GM23338 (cell line): ENCODE results near the gene JAK2. TPM values are rescaled to one million over a fixed set of nuclear protein-coding genes. Genes with fewer than 3 reads are reported as not detected.

ENCODE experiments used
- ATAC-seq: fragments of 200-7000 bp; cut with Tn5 transposase; 3 replicates; pipeline ENCODE4 v1.9.1; 2020
- DNase-seq: peaks from one replicate; pipeline ENCODE4 v3.0.0-alpha.2; 2015; ENCODE audit warnings: low spot score
- H2AFZ ChIP-seq: fragments of 200-600 bp; sonication (generic); 2 replicates; pipeline ENCODE4 v1.8.0; 2016; ENCODE audit warnings: antibody characterized with exemption, mild to moderate bottlenecking, moderate library complexity
- H3F3A ChIP-seq: fragments of 200-600 bp; sonication (generic); replicated peaks from 2 replicates; pipeline ENCODE4 v1.8.0; 2017; ENCODE audit warnings: antibody characterized with exemption, mixed run types, low read depth
- H3K27ac ChIP-seq: fragments of 200-600 bp; sonication (generic); 2 replicates; pipeline ENCODE4 v1.6.1; 2016; ENCODE audit warnings: low read depth
- H3K27me3 ChIP-seq: fragments of 200-600 bp; sonication (generic); 2 replicates; pipeline ENCODE4 v1.8.0; 2016; ENCODE audit warnings: mild to moderate bottlenecking, mixed run types, moderate library complexity; ENCODE audit not compliant: insufficient read depth
- H3K36me3 ChIP-seq: fragments of 200-600 bp; sonication (generic); 2 replicates; pipeline ENCODE4 v1.8.0; 2016; ENCODE audit warnings: mild to moderate bottlenecking; ENCODE audit not compliant: insufficient read depth
- H3K4me1 ChIP-seq: fragments of 200-600 bp; sonication (generic); 2 replicates; pipeline ENCODE4 v1.8.0; 2016; ENCODE audit warnings: mild to moderate bottlenecking, moderate library complexity; ENCODE audit not compliant: insufficient read depth
- H3K4me2 ChIP-seq: fragments of 200-600 bp; sonication (generic); 2 replicates; pipeline ENCODE4 v1.7.1; 2017; ENCODE audit warnings: mixed run types
- H3K4me3 ChIP-seq: fragments of 200-600 bp; sonication (generic); 2 replicates; pipeline ENCODE4 v1.6.1; 2016; ENCODE audit warnings: mixed run types
- H3K79me2 ChIP-seq: fragments of 200-600 bp; sonication (generic); replicated peaks from 2 replicates; pipeline ENCODE4 v1.8.0; 2017; ENCODE audit warnings: mild to moderate bottlenecking; ENCODE audit not compliant: insufficient read depth
- H3K9me2 ChIP-seq: fragments of 200-600 bp; sonication (generic); 2 replicates; pipeline ENCODE4 v1.8.0; 2017; ENCODE audit not compliant: insufficient read depth
- H4K20me1 ChIP-seq: fragments of 200-600 bp; sonication (generic); replicated peaks from 2 replicates; pipeline ENCODE4 v1.8.0; 2017; ENCODE audit warnings: mild to moderate bottlenecking; ENCODE audit not compliant: insufficient read depth
- H3K27ac Mint-ChIP-seq: 2 replicates; pipeline ENCODE4 v1.8.0; 2020; ENCODE audit warnings: inconsistent platforms, mild to moderate bottlenecking, moderate library complexity, mixed read lengths
- H3K27me3 Mint-ChIP-seq: 3 replicates; pipeline ENCODE4 v1.8.0; 2022; ENCODE audit warnings: low read depth, mild to moderate bottlenecking, moderate library complexity, mixed read lengths, inconsistent platforms; ENCODE audit not compliant: insufficient read depth, poor library complexity
- H3K36me3 Mint-ChIP-seq: 3 replicates; pipeline ENCODE4 v1.8.0; 2021; ENCODE audit warnings: low read depth, mild to moderate bottlenecking, inconsistent platforms, moderate library complexity, mixed read lengths
- H3K4me1 Mint-ChIP-seq: 3 replicates; pipeline ENCODE4 v1.8.0; 2020; ENCODE audit warnings: mild to moderate bottlenecking, inconsistent platforms, mixed read lengths
- H3K4me3 Mint-ChIP-seq: 3 replicates; pipeline ENCODE4 v1.8.0; 2021; ENCODE audit warnings: moderate library complexity, mild to moderate bottlenecking, inconsistent platforms, mixed read lengths
- H3K9me3 Mint-ChIP-seq: 3 replicates; pipeline ENCODE4 v1.8.0; 2020; ENCODE audit warnings: moderate library complexity, mild to moderate bottlenecking, inconsistent platforms, mixed read lengths
- CREB1 ChIP-seq: fragments of 250-450 bp; sonication (Bioruptor Pico); IDR thresholded peaks from 2 replicates; pipeline ENCODE4 v1.5.0; 2020; ENCODE audit warnings: low read depth, mild to moderate bottlenecking, moderate library complexity
- EZH2phosphoT487 ChIP-seq: fragments of 200-600 bp; sonication (generic); IDR thresholded peaks from one replicate; pipeline ENCODE4 v1.8.1; 2018; ENCODE audit warnings: antibody characterized with exemption; ENCODE audit not compliant: unreplicated experiment
- JUNB ChIP-seq: IDR thresholded peaks from one replicate; pipeline ENCODE4 v1.6.1; 2016; ENCODE audit warnings: antibody characterized with exemption; ENCODE audit not compliant: unreplicated experiment
- NANOG ChIP-seq: IDR thresholded peaks from 2 replicates; pipeline ENCODE4 v1.6.1; 2016; ENCODE audit warnings: antibody characterized with exemption, borderline replicate concordance
- STAT1 ChIP-seq: IDR thresholded peaks from one replicate; pipeline ENCODE4 v1.6.1; 2016; ENCODE audit warnings: antibody characterized with exemption; ENCODE audit not compliant: unreplicated experiment
- ZNF114 ChIP-seq: fragments of 250-450 bp; sonication (Bioruptor Pico); IDR thresholded peaks from 2 replicates; pipeline ENCODE4 v1.5.0; 2020; ENCODE audit warnings: mild to moderate bottlenecking, moderate library complexity
- polyA plus RNA-seq: library from polyadenylated mRNA; unstranded; fragments of >200 nt; fragmentation: Nextera tagmentation; extraction: Ambion mirVana; gene quantifications from 2 replicates; pipeline ENCODE4 v1.2.1, GENCODE V29; 2016
- total RNA-seq: library from RNA; depleted of rRNA; stranded (reverse); fragments of >200 nt; shearing (Covaris generic); gene quantifications from 2 replicates; pipeline ENCODE4 v1.2.3, GENCODE V29; 2014
- TF ChIP-seq, protein P1 (sequence below), 2 experiments: fragments of 200-600 bp in 1 of 2; sonication (generic) in 1 of 2; conservative IDR thresholded peaks; 2 replicates each; pipeline versions ENCODE4 v1.5.1 to v1.6.1; 2016 to 2017; ENCODE audit warnings: antibody characterized with exemption in 2 of 2, low read depth in 2 of 2, mild to moderate bottlenecking in 2 of 2, moderate library complexity in 1 of 2
- TF ChIP-seq, protein P2 (sequence below): IDR thresholded peaks from one replicate; pipeline ENCODE4 v1.6.1; 2018; ENCODE audit warnings: antibody characterized with exemption; ENCODE audit not compliant: unreplicated experiment

Gene JAK2
- total and polyA plus RNA-seq, 2 experiments from 2014 or later, result 1.1 to 3.0 TPM

DNA sequence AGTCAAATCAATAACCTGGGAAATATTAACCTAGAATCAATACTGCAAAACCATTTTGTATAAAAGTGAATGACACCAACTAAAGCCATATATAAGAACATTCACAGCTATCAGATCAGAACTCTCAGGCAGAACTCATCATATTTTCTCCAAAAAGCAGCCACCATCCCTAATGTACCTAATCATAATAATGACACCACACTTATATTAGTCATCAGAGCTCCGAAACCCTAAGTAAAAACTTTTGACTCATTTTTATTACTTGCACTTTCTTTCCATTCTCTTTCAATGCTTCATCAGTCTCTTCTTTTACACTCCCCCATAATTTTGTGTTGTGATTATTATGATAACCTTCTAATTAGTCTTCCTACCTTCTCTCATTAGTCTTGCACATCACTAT is 155.1 kb downstream of the JAK2 start:
- no peaks in the 10 kb centered on the region for H3K79me2 ChIP-seq
- H3K4me3 Mint-ChIP-seq, result no peak overlapping the region
- TF ChIP-seq JUNB, result no peak
- no peak for TF ChIP-seq NANOG
- TF ChIP-seq, protein P1, sequence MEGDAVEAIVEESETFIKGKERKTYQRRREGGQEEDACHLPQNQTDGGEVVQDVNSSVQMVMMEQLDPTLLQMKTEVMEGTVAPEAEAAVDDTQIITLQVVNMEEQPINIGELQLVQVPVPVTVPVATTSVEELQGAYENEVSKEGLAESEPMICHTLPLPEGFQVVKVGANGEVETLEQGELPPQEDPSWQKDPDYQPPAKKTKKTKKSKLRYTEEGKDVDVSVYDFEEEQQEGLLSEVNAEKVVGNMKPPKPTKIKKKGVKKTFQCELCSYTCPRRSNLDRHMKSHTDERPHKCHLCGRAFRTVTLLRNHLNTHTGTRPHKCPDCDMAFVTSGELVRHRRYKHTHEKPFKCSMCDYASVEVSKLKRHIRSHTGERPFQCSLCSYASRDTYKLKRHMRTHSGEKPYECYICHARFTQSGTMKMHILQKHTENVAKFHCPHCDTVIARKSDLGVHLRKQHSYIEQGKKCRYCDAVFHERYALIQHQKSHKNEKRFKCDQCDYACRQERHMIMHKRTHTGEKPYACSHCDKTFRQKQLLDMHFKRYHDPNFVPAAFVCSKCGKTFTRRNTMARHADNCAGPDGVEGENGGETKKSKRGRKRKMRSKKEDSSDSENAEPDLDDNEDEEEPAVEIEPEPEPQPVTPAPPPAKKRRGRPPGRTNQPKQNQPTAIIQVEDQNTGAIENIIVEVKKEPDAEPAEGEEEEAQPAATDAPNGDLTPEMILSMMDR (conservative IDR thresholded peaks at IDR 0.05; ENCODE audit: low read depth in 2 of 2), result no peak
- no peak for TF ChIP-seq ZNF114
- TF ChIP-seq STAT1, result no peak
- H3K9me3 Mint-ChIP-seq, result peaks cover 19% of the 10 kb centered on the region
- H3K9me2 ChIP-seq, result 0 out of 2 replicates have a peak, but pooled peaks cover 5% of the 10 kb centered on the region
- H3K4me2 ChIP-seq, result no peak overlapping the region
- no peaks in the 10 kb centered on the region for H3K36me3 ChIP-seq
- no peaks in the 10 kb centered on the region for H3K4me1 Mint-ChIP-seq
- ATAC-seq (no peak), DNase-seq (no peak)
- H4K20me1 ChIP-seq, result no peaks in the 10 kb centered on the region
- H3K27me3 Mint-ChIP-seq, result no peaks in the 10 kb centered on the region
- no peak overlapping the region for H2AFZ ChIP-seq
- no peak overlapping the region for H3K27ac ChIP-seq
- H3F3A ChIP-seq, result no peaks in the 10 kb centered on the region
- no peaks in the 10 kb centered on the region for H3K4me1 ChIP-seq
- no peak overlapping the region for H3K27ac Mint-ChIP-seq
- peaks cover 6% of the 10 kb centered on the region; the same call in 1 of the 3 replicates for H3K36me3 Mint-ChIP-seq
- H3K27me3 ChIP-seq, result no peaks in the 10 kb centered on the region
- no peak overlapping the region for H3K4me3 ChIP-seq

DNA sequence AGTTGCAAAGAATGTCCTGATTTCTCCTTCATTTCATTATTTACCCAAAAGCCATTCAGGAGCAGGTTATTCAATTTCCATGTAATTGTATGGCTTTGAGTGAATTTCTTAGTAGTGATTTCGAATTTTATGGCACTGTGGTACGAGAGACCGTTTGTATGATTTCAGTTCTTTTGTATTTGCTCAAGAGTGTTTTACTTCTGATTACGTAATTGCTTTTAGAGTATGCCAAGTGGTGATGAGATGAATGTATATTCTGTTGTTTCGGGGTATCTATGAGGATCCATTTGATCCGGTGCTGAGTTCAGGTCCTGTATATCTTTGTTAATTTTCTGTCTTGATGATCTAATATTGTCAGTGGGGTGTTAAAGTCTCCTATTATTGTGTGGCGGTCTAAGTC is 159.1 kb downstream of the JAK2 start:
- no peak overlapping the region for H3K4me3 Mint-ChIP-seq
- H3K27ac Mint-ChIP-seq, result no peak overlapping the region
- Histone ChIP-seq H3K4me3 (no peak overlapping the region), H3K27ac (no peak overlapping the region), H2AFZ (no peak overlapping the region), H3K27me3 (no peaks in the 10 kb centered on the region), H3F3A (no peaks in the 10 kb centered on the region), H3K9me2 (no peaks in the 10 kb centered on the region), H3K4me2 (no peak overlapping the region), H3K4me1 (no peaks in the 10 kb centered on the region), H3K36me3 (no peaks in the 10 kb centered on the region), H4K20me1 (no peaks in the 10 kb centered on the region), H3K79me2 (no peaks in the 10 kb centered on the region)
- H3K36me3 Mint-ChIP-seq, result peaks cover 6% of the 10 kb centered on the region; the same call in 1 of the 3 replicates
- H3K9me3 Mint-ChIP-seq, result no peaks in the 10 kb centered on the region
- ATAC-seq (no peak), DNase-seq (no peak)
- peaks cover 2% of the 10 kb centered on the region for H3K27me3 Mint-ChIP-seq
- H3K4me1 Mint-ChIP-seq, result no peaks in the 10 kb centered on the region
- TF ChIP-seq NANOG (no peak), EZH2phosphoT487 (no peak), JUNB (no peak), CREB1 (no peak)
- TF ChIP-seq, protein P1 (conservative IDR thresholded peaks at IDR 0.05; ENCODE audit: low read depth in 2 of 2), result no peak
- TF ChIP-seq, protein P2, sequence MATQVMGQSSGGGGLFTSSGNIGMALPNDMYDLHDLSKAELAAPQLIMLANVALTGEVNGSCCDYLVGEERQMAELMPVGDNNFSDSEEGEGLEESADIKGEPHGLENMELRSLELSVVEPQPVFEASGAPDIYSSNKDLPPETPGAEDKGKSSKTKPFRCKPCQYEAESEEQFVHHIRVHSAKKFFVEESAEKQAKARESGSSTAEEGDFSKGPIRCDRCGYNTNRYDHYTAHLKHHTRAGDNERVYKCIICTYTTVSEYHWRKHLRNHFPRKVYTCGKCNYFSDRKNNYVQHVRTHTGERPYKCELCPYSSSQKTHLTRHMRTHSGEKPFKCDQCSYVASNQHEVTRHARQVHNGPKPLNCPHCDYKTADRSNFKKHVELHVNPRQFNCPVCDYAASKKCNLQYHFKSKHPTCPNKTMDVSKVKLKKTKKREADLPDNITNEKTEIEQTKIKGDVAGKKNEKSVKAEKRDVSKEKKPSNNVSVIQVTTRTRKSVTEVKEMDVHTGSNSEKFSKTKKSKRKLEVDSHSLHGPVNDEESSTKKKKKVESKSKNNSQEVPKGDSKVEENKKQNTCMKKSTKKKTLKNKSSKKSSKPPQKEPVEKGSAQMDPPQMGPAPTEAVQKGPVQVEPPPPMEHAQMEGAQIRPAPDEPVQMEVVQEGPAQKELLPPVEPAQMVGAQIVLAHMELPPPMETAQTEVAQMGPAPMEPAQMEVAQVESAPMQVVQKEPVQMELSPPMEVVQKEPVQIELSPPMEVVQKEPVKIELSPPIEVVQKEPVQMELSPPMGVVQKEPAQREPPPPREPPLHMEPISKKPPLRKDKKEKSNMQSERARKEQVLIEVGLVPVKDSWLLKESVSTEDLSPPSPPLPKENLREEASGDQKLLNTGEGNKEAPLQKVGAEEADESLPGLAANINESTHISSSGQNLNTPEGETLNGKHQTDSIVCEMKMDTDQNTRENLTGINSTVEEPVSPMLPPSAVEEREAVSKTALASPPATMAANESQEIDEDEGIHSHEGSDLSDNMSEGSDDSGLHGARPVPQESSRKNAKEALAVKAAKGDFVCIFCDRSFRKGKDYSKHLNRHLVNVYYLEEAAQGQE, result no peak
